Measurements from ENCODE around the gene KLF15.

KLF15 gene

DNA sequence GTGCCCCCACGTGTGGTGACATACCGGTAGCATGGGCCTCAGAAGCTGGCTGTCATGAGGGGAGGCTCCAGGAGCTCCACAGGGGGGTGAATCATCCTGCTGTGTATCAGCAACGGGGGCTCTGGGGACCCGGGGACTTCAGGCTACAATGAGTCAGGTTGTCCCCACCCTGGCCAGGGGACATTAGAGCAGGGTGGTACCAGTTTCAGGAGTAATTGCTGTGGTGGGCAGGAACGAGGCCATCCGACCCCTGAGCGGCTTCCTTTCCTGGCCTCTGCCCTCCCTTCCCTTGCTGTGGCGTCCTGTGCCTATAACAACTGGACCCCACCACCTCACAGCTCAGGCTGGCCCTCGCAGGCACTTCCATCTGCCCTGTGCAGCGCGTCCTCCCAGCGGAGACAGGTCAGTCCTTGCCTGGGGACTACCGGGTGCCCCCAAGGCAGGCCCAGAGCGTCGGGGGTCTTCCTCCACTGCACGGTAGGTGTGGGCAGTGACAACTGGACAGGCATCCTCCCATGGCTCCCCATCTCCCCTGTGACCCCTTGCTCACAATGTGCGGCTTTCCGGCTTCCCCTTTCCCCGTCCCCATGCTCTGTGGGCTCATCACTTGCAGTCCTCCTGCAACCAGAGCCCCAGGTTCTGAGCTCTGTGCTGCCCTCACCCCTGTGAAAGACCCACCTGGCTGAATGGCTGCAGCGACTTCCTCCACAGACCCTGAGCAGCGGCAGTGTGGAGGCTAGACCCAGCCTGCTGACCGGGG, 57.0 kb downstream of the KLF15 start:
- Histone ChIP-seq H3K27me3 (ENCODE audit: control insufficient read depth, insufficient read depth, low read length) (no peaks in the 10 kb centered on the region), H3K9me3 (ENCODE audit: control insufficient read depth, insufficient read depth, low read depth, low read length) (peaks cover 20% of the 10 kb centered on the region), H3K9ac (ENCODE audit: low read length) (no peak overlapping the region), H3K36me3 (ENCODE audit: control insufficient read depth, insufficient read depth, low read length) (no peaks in the 10 kb centered on the region), H3K4me1 (ENCODE audit: control insufficient read depth, insufficient read depth, low read length) (no peaks in the 10 kb centered on the region), H3K4me3 (ENCODE audit: low read depth, low read length) (no peak overlapping the region), H3K27ac (ENCODE audit: low read depth, low read length) (no peak overlapping the region)

DNA sequence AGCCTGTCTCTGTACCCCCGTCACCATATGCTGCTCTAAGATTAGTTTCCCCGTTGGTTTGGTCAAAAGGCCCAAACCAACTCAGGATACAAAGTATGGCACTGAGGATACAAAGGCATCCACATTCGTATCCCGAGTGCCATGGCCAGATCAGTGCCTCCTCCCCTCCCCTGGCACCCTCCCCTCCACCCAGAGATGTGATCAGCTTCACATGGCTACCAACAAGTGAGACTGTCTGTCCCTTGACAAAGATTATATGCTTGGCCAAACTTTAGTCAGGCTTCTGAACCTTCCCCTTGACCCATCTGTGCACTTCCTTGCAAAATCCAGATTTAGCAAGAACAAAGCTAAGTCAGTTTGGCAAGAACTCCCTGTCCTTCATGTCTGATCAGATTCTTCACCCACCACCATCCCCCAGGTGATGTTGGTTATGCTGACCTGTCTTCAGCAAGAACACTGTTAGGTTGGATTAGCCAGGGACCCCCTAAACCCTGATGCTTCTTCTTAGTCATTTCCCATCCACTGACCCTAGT, 61.7 kb downstream of the KLF15 start:
- Histone ChIP-seq H3K4me1 (ENCODE audit: control insufficient read depth, insufficient read depth, low read length) (peaks cover 15% of the 10 kb centered on the region; the same call in 1 of the 2 replicates), H3K9me3 (ENCODE audit: control insufficient read depth, insufficient read depth, low read depth, low read length) (no peaks in the 10 kb centered on the region), H3K36me3 (ENCODE audit: control insufficient read depth, insufficient read depth, low read length) (no peaks in the 10 kb centered on the region), H3K27me3 (ENCODE audit: control insufficient read depth, insufficient read depth, low read length) (0 out of 2 replicates have a peak, but pooled peaks cover 1% of the 10 kb centered on the region), H3K9ac (ENCODE audit: low read length) (no peak overlapping the region), H3K4me3 (ENCODE audit: low read depth, low read length) (no peak overlapping the region), H3K27ac (ENCODE audit: low read depth, low read length) (no peak overlapping the region)

DNA sequence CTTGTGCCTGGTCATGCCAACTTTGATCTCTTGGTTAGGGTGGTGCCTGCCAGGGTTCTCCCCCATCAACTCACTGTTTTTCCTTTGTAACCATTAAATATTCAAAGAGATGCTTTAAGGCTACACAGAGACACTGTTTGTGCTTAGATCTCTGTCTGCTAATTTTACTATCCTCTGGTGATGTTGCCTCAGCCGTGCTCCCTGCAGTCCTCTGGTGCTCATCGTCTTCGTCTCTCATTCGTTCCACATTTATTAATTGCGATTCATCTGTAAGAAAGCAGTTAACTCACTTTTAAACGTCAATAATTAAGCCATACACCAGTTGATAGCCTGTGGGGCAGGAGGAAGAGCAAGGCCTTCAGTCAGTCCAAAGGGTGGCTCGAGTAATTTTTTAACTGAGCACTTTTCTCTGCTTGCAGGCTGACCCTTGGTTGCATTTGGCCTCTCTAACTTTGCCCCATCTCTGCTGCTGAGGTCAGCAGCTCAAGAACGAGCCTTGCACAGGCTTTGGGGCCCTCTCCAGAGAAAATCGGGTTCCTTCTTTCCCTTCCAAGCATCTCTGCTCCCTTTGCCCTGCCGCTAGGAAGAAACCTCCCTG, 62.9 kb downstream of the KLF15 start:
- no peaks in the 10 kb centered on the region for H3K9me3 ChIP-seq (ENCODE audit: control insufficient read depth, insufficient read depth, low read depth, low read length)
- no peak overlapping the region for H3K27ac ChIP-seq (ENCODE audit: low read depth, low read length)
- peaks cover 19% of the 10 kb centered on the region; the same call in 1 of the 2 replicates for H3K4me1 ChIP-seq (ENCODE audit: control insufficient read depth, insufficient read depth, low read length)
- no peak overlapping the region for H3K9ac ChIP-seq (ENCODE audit: low read length)
- no peaks in the 10 kb centered on the region for H3K36me3 ChIP-seq (ENCODE audit: control insufficient read depth, insufficient read depth, low read length)
- H3K27me3 ChIP-seq (ENCODE audit: control insufficient read depth, insufficient read depth, low read length): peaks cover 8% of the 10 kb centered on the region; the same call in 1 of the 2 replicates
- no peak overlapping the region for H3K4me3 ChIP-seq (ENCODE audit: low read depth, low read length)

DNA sequence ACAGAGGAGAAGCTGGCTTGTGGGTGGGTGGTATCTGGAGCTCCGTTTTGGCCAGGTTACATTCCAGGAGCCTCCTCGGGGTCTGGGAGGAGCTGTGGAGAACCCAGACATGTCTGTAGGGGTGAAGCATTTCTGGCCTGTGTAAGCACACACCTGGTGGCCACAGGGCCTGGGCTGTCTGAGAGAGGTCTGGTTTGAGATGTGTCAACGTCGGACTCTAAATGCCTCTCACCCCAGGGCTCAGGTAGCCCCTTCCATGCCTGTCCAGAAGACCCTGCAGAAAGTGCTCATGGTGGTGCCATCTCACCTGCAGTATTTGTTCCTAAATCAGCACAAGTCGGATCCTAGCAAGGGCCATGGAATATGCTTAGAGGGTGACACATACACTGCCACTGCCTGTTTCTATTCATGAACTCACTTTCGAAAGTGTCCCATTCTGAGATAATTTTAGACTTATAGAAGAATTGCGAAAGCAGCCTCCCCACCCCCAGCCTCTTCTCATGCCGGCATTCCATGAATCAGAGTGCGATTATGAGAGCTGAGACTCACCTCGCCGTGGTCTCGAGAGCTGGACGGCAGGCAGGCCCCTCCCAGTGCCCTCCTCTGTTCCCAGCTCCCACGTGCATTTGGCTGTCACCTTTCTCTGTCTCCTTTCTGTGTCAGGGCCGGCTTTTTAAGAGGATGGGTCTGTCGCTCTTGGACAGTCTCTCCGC, 63.7 kb downstream of the KLF15 start:
- Histone ChIP-seq H3K4me3 (ENCODE audit: low read depth, low read length) (no peak overlapping the region), H3K27ac (ENCODE audit: low read depth, low read length) (no peak overlapping the region), H3K27me3 (ENCODE audit: control insufficient read depth, insufficient read depth, low read length) (peaks cover 15% of the 10 kb centered on the region), H3K9ac (ENCODE audit: low read length) (no peak overlapping the region), H3K36me3 (ENCODE audit: control insufficient read depth, insufficient read depth, low read length) (no peaks in the 10 kb centered on the region), H3K9me3 (ENCODE audit: control insufficient read depth, insufficient read depth, low read depth, low read length) (no peaks in the 10 kb centered on the region), H3K4me1 (ENCODE audit: control insufficient read depth, insufficient read depth, low read length) (peaks cover 22% of the 10 kb centered on the region; the same call in 1 of the 2 replicates)
